NOMO-1 treated with DMSO at 0.1 percent for 48 hours (cell line): ENCODE data around the gene MROH2A.

Source experiments
- DNase-seq: peaks from one replicate; lab custom pipeline; 2025; ENCODE audit not compliant: unreplicated experiment; lab: John Stamatoyannopoulos, UW

The MROH2A gene

DNA sequence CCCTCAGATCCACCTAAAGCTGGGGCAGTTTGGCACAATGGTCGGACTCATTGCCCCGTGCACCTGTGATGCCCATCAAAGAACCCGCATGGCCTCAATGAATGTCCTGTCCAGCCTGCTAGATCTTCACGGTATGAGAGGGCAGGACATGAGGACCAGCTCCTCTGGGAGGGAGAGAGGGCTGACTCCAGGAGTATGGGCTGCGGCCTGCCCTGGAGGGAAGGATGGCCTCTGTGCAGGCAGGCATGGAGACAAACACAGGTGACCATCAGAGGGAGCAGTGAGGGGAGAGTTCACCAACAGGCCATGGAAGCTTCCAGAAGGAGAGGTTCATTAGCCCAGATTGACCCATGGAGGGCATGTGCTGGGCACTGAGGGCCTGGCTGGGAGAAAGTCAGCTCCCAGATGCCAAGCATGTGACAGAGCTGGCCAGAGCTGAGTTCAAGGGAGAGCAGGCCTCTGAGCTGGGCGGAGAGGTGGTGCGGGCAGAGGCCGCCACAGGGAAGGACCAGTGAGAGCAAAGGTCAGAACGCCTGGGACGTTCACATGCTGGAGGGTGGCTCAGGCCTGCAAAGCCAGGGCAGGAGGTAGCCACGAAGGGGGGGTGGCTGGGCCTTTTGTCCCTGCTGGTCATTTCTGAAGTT is 40.0 kb downstream of the MROH2A start:
- DNase-seq: no peak

DNA sequence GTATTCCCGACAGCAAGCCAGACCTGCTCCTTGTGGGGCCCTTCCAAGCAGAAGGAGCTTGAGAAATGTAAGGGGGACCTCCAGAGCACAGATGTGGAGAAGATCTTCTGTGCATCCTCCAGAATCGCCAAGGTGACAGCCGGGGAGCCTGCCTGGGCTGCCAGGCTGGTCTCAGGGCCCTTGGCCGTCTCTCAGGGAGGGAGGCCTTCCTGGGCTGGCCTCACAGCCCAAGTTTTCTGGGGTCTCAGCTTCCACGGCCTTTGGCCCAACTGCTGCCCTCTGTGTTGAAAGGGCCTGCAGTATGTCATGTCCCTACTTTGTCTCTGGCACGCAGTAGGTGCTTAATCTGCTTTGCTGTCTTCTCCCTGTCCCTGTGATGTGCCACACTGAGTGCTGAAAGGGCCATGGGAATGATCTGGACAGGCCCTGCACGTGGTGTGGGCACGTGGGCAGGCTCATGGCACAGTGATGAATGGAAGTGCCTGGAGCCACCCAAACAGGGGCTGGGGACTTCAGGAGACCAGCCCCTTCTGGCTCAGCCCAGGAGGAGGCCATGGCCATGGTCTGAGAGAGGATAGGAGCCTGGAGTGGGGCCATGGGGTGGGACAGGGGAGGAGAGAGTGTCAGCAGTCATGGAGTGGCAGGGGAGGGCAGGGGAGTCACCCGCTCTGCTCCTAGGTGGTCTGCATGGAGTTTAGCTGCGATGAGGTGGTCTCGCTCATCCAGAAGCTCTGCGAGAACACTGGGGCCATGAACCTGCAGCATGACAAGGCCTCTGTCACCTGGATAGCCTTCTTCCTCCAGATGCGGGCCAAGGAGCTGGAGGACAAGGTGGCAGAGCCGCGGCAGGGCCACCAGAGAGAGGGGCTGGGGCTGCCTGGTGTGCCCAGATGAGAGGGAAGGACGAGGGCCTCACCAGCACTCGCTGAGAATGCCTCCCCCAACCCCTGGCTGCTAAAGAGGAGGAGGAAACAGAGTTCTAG is 40.8 kb downstream of the MROH2A start:
- DNase-seq: no peak

DNA sequence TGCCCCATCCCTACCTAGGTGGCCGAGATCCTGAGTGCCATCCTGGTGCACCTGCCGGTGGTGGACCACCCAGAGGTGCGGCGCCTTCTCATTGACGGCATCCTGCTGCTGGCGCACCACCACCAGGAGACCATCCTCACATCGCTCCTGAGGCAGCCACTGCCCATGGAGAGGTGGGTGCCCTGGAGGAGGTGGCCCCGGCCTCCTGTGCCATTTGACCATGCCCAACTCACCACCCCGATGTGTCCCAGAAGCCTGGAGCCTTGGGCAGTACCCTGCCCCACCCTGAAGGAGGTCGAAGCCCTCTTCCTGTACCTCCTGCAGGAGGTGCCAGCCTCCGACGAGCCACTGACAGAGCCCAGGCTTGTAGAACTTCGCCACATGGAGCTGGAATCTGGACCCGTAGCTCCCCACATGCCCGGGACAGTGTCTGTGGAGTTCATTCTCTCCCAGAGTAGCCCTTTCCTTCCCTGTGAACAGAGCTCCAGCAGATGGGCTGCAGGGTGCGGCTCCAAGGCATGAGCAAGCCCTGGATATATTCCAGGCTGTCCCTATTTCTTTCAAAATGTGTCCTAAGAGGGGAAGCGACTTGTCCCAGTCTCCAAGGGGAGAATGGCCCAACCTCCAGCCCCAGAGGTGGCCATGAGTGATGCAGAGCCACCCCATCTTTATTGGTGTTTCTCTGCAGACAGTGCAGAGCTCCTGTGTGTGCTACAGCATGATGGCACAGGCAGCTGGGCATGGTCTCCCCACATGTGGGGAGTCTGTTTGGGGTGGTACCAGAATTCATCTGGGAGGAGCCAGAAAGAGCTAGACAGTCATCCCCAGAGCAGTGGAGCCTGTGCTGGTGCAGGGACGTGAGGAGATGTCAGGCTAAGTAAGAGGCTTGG is 42.0 kb downstream of the MROH2A start:
- no peak for DNase-seq

GRCh38 chr2:233820774-233821105 is 42.6 kb downstream of the MROH2A start:
- no peak for DNase-seq

GRCh38 chr2:233821196-233821595 is 43.1 kb downstream of the MROH2A start:
- DNase-seq: no peak

GRCh38 chr2:233821709-233822100 is 43.6 kb downstream of the MROH2A start:
- no peak for DNase-seq

GRCh38 chr2:233822101-233822771 is 44.1 kb downstream of the MROH2A start:
- DNase-seq: no peak

- DNase-seq: no peak
Measured at GRCh38 chr2:233822781-233823730, 44.9 kb downstream of the MROH2A start.

- DNase-seq: no peak
Measured at GRCh38 chr2:233823731-233824121, 45.6 kb downstream of the MROH2A start.

DNA sequence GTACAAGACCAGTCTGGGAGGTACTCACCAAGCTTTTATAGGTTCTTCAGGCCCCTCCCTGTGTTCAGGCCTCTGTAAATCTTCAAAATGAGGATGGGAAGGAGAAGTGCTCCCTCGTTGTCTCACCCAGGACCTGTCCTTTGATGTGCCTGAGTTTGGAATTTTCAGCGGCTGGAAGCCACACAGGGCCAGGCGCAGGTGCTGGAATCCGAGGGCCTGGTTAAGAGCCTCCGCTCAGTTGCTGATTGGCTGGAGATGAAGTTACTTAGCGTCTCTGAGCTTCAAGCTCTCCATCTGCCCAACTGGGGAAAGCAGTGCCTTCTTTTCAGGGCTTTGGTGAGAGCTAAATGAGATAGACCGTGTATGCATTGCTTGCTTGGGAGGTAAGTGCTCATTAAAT is 46.2 kb downstream of the MROH2A start:
- DNase-seq: no peak

GRCh38 chr2:233828546-233829192 is 50.5 kb downstream of the MROH2A start:
- DNase-seq: no peak

GRCh38 chr2:233829193-233830110 is 51.3 kb downstream of the MROH2A start:
- DNase-seq: no peak

DNA sequence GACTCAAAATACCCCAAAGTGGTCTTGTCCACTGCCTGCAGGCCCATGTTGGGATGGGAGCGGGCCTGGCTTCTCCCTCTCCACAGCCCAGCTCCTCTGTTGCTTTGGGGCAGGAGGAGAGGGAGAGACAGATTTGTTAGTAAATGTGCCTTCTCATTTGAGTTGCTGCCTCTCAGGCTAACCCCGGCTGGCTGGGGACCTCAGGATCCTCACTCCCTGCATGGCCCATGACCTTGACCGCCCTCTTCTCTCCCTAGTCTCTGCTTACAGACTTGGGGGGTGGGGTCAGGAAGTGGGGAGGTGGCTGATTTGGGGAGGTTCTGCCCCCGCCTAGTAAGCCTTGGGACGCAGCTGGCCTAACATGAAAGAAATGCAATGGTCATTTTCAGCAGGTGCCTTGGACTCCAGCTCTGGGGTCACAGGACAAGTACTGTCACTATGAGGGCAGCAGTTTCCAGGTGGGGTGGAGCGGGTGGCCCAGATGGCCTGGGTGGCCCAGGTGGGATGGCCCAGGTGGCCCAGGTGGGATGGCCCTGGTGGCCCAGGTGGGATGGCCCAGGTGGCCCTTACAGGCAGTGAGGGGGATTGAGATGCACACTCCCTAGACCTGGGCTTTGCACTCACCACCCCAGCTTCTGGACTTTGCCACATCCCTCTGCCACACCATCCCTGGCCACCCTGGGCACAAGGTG is 52.1 kb downstream of the MROH2A start:
- DNase-seq: no peak

DNA sequence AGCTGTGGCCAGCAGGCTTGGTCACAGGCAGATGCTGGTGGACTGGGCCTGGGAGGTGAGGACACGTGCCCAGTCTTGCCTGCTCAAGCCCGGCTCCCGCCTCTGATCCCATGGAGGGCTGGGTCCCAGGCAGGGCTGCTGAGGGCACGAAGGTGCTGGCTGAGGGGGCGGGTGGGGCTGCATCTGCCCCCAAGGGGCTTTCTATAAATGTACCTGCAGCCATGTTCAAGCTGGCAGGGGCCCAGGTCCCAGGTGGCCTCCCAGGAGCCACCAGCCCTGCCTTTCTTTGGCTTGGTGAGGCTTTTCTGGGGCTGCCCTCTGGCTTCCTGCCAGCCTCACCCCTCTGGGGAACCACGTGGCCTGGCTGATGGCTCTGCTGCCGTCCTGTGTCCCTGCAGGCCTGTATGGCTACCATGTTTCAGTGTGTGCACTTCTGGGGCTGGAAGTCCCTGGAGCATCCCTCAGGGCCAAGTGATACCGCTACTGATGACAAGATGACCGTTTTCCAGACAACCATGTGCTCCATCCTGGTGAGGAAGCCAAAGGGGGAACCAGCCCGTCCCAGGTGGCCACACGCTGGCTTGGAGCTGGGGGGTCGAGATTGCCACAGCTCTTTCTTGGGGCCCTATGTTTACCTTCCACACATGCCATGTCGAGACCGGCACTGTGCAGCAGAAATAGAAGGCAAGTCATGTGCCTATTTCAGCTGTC is 53.0 kb downstream of the MROH2A start:
- DNase-seq: no peak

- no peak for DNase-seq
Measured at GRCh38 chr2:233831861-233832260, 53.7 kb downstream of the MROH2A start.

DNA sequence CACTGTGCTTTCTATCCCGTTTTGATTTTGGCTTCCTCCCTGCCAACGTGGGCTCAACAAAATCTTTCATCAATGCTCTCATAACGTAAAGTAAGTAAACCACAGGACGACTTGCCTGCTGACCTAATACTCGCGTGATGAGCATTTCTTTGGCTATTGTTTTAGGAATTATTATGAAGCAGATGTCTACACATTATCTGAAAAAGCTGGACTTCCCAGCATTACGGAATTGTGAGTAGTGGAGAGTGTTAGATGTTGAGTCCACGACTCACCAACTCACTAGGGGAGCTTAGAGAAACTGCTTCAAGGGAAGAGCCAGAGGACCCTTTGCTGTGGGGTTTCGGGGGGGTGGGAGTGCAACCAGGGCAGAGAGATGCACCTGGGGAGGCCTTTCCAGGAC is 54.3 kb downstream of the MROH2A start:
- no peak for DNase-seq

- no peak for DNase-seq
Measured at GRCh38 chr2:233832869-233833311, 54.8 kb downstream of the MROH2A start.
